HG03108 (cell line): Measurements from ENCODE around the gene KRTAP10-7.
"Not testable (repeated sequence)": the region's sequence is repeated elsewhere in the genome, so short reads cannot be mapped to it uniquely, and the experiment has no call there.

Source experiments
- ATAC-seq: cut with Tn5 transposase; IDR thresholded peaks from one replicate; pipeline ENCODE4 v1.9.1; 2021; ENCODE audit warnings: moderate library complexity; ENCODE audit not compliant: unreplicated experiment

The KRTAP10-7 gene

DNA sequence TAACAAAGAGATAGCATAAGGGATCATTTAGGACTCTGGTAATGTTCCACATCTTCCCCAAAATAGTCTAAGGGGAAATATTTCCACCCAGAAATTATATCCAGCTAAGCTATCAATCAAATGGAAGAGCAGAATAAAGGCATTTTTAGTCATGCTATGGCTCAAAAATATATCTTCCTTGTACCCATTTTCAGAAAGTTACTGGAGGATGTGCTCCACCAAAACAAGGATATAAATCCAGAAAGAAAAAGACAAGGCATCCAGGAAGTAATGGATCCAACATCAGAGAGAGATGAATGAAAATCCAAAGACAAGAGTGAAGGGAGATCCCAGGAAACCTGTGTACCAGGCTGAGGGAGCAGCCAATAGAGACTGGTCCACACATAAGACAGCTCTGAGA, 8.8 kb downstream of the KRTAP10-7 start:
- no peak for ATAC-seq

DNA sequence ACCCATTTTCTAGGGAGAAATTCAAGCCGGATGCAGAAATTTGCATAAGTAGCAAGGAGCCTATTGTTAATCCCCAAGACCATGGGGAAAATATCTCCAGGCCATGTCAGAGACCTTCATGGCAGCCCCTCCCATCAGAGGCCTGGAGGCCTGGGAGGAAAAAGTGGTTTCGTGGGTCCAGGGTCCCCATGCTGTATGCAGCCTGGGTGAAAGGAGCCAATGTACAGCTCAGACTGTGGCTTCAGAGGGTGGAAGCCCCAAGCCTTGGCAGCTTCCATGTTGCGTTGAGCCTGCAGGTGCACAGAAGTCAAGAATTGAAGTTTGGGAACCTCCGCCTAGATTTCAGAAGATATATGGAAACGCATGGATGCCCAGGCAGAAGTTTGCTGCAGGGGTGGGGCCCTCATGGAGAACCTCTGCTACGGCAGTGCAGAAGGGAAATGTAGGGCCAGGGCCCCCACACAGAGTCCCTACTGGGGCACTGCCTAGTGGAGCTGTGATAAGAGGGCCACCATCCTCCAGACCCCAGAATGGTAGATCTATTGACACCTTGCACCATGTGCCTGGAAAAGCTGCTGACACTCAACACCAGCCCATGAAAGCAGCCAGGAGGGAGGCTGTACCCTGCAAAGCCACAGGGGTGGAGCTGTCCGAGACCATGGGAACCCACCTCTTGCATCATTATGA, 9.9 kb downstream of the KRTAP10-7 start:
- ATAC-seq = not testable (repeated sequence)

DNA sequence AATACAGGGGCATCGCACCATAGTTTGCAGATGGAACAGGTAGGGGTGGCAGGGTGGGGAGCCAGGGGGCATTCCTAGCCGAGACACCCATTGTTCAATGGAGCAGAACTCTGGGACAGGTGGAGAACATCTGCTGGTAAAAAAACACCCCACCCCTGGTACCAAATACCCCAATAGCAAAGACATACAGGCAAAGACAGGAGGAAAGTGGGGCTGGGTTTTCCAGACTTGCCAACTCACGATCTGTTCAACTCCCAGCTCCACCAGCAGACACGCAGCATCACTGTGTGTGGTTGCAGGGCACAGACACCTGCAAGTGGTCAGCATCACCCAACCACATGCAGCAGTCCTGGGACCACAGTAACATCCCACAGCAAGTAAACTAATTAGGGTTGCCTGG, 11.2 kb downstream of the KRTAP10-7 start:
- ATAC-seq = no peak

DNA sequence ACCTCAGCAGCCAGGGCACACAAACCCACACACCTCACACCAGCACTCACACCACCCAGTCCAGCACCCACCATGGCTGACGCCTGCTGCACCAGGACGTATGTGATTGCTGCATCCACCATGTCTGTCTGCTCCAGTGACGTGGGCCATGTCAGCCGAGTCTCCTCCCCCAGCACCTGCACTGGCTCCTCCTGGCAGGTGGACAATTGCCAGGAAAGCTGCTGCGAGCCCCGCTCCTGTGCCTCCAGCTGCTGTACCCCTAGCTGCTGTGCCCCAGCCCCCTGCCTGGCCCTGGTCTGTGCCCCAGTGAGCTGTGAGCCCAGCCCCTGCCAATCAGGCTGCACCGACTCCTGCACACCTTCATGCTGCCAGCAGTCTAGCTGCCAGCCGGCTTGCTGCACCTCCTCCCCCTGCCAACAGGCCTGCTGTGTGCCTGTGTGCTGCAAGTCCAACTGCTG, 11.7 kb downstream of the KRTAP10-7 start, which contains the start of gene KRTAP10-8:
KRTAP10-8 (plus strand) TSS at position 51 of the 458 bp plus-strand sequence; CDS start at position 73, 22 bp downstream.
- no peak for ATAC-seq

DNA sequence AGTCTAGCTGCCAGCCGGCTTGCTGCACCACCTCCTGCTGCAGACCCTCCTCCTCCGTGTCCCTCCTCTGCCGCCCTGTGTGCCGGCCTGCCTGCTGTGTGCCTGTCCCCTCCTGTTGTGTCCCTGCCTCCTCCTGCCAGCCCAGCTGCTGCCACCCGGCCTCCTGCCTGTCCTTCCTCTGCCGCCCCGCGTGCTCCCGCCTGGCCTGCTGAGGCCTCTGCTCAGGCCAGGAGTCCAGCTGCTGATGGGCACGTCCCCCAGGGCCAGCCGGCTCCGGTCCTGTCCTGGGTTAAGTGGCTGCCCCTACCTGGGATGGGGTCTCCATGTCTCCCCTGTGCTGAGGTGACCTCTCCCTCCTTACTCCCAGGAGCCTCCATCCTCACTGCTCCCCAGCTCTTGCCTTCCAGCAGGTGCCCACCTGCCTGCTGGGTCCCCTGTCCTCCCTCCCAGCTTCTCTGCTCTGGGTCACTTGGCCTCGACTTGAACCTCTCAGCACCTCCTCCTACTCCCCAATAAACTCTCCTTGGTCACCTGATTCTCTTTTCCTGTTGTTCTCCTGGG, 12.4 kb downstream of the KRTAP10-7 start:
- ATAC-seq = no peak

DNA sequence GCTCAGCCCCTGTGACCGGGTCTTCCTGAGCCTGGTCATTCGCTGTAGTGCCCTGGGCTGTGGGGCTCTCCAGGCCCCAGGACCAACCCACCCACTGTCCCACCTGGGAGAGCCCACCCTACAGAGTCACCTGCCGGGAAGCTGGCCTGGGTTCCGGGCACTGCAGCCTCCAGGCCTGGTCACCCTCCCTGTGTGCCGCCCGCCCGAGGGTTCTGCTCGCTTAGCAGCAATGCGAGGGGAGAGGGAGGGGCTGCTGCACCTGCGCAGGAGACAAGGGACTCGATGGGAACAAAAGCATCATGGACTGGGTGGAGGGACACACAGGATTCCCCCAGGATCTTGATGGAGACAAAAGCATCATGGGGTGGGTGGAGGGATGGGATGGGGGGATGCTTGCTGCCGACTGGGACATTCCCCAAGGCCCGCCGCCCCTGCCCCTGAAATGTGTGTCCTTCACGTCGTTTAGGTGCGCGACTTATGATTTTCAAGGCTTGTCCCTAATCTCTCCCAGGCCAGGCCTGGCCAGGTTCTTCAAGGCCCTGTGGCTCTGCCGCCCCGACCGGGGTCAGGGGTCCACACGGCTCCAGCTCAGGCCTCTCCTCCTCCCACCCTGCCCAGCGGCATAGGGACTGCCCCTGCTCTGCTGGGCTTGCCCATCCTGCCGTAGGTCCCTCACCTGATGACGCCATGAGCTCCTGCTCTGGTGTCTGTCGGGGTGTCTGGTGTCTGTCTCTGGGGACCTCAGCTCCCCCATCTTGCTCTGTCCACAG, 13.2 kb downstream of the KRTAP10-7 start:
- ATAC-seq = no peak

DNA sequence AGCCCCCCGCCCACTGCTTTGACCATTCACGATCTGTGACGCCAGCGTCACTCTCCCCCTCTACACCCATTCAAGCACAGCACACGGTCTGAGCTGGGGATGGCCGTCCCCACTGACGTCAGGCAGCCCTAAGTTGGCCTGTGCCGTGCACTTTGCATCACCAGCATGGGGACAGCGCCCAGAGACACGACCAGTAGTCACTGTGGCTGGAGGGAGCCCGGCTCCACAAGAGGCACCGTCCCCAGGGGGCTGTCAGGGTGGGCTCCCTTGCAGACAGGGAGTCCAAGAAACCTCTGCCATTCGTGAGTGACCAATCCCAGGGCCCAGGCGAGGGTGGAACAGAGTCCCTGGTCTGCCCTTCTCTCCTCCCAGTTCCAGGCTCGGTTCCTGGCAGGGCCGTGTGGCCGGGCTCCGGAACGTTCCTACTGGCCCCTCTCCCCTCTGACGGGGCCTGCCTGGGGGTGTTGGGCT, 13.8 kb downstream of the KRTAP10-7 start:
- ATAC-seq = no peak

DNA sequence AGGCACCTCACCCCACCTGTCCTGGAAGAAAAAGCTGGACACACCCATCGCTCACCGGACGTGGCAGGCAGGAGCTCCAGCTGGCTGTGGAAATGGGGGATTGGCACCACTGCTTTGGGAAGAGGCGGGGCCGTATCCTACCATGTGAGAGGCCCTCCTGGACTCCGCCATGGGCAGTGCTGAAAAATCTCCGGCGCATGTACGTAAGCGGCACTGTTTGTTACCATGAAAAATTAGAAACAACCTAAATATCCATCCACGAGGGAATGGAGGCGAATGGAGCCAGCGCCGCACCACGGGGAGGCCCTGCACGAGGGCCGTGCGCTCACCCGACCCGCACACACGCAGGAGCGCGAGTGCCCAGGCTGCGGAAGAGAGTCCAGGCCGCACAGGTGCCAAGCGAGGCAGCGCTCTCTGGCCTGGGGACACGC, 14.6 kb downstream of the KRTAP10-7 start:
- no peak for ATAC-seq

DNA sequence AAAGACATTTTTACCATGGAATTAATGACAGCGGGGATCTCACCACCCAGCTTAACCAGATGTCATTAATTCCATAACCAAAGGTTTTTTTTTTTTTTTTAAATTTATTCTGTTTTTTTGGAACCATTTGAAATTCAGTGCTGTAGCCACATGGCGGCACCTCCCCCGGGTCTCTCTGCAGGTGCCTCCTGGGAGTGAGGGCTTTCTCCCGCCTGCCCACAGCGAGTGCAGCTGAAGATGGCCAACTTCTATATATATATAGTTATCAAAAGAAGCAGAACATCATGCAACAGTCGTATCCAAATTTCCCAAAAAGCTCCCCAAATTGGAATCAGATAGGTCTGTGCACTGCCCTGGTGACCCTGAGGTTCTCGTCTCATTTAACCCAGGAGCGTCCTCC, 15.1 kb downstream of the KRTAP10-7 start:
- ATAC-seq = no peak

DNA sequence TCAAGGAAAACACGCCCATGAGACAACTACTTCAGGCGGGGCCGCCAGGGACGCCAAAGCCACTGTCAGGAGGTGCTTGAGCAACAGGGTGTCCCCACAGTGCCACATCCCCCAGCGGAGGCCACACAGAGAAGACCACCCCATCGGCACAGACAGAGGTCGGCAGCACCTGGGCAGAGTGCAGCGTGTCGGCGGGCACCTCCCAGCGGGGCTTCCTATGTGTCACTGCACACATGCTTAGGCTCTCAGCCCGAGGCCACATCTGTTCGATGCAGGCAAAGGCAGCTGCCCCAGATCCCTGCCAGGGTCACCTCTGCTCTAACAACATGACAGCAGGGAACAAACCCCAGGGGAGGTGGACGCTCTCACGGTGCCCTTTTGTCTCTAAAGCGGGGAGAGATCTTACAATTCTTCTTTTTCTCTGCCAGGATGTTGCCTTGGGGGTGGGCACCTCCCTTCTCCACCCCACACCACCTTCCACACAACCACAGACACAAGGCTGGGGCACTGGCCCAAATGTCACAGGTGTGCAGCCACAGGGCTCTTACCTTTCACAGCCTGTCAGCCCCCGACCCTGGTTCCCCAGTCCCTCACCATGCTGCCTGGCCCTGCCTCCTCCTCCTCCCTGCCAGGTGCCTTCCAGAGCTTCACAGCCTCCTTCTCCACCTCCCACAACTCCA, 15.7 kb downstream of the KRTAP10-7 start:
- ATAC-seq = no peak

DNA sequence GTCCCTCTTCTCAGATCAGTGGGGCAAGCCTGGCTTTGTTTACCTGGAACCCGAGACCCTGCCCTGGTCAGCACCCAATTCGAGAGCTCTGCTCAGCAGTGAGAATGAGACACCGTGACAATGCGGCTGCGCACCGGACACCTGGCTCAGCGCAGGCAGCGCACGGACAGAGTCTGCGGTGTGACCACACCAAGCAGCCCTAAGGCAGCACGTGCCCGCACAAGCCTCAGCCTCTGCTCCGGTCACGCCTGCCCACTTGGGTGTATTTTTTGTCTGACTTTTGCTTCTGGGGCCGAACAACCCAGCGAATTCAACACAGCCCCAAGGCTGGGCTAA, 16.2 kb downstream of the KRTAP10-7 start:
- no peak for ATAC-seq

DNA sequence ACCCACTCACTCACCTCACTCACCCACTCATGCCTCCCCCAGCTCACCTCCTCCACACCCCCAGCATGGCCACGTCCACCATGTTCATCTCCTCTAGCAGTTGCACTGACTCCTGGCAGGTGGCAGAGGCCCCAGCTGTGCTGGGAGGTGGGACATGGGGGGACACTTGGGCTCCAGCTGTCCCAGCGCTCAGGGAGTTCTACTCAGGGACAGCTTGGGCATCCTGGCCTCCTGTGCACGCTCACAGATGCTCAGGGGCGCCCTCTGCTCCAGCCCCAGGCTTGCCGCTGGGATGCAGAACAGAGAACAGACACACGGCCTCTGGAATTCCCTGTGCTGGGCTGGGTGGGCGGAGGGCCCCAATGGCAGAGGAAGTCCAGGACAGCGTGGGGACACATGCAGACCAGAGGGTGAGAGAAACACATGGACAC, 16.7 kb downstream of the KRTAP10-7 start:
- ATAC-seq = no peak

DNA sequence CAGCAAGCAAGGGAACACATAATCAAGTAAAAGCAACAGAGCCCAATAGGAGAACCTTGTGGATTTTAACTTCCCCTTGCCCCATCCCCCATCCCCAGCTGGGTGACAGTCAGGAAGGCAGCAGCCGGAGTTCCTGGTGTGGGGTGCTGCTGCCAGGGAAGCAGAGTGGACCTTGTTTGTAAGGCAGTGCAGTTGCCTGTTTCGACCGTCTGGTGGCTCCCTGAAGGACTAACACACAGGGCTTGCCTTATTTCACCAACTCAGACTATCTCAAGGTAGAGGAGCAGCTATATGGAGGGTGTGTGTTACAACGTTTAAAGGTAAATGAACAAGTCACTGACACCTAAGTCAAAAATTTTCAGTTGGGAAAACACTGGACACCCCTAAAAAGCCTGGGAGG, 18.1 kb downstream of the KRTAP10-7 start:
- no peak for ATAC-seq

DNA sequence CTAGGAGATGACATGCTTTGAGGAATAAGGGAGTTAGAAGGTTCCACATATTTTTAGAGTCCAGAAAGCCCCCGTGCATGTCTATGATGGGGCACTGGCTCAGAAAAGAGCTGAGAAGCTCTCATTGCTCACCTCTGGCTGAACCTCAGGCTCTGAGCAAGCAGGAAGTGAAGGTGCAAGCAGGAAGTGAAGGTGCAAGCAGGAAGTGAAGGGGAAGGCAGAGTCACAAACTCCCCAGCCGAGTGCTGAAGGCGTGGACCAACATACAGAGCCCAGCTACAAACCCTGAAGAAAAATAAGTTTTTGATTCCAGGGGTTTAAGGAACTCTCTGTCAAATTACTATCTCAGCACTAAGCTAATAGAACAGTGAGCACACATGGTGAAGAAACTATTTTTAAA, 18.5 kb downstream of the KRTAP10-7 start:
- ATAC-seq = no peak

DNA sequence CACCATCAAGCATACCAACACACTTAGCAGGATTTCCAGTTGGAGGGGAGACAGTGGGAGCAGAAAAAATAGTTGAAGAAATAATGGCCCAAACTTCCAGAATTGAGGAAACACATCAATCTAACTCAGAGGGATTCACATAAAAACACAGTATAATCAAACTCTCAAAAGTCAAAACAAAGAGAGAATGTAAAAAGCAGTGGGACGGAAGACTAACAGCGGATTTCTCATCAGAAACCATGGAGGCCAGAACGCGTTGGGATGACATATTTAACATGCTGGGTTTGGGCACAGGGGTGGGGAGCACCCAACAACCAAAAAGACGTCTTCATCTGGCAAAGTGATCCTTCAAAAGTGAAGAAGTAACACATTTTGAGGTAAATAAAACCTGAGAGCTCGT, 19.5 kb downstream of the KRTAP10-7 start:
- no peak for ATAC-seq

DNA sequence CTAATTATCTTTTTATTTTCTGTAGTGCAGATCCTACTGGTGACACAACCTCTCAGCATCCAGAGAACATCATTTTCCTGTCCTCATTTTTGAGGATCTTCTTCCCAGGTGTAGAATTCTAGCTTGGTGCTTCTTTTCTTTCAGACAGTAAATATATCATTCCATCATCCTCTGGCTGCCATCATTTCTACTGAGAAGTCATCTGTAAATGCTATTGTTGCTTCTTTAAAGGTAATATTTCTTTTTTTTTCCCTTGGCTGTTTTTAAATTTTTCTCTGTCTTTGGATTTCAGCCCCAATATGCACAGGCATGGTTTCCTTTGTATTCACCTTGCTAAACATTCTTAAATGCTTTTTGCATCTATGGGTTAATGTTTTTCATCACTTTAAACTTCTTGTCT, 23.2 kb downstream of the KRTAP10-7 start:
- no peak for ATAC-seq

DNA sequence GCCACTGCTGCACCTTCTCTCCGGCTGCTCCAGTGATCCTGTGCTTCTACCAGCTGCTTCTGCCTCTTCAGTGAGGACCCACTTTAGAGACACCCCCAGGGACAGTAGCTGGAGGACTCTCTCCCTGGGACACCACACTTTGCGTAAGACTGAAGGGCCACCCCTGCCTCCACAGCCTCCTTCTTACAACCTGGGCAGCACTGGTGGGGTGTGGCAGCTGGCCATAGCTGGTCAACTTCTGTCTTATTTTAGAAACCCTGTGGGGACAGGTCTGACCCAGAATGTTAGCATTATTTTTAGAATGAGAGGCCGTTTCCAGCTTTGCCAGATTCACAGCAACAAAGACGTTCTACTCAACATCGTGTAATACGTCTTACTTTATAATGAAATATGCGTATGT, 25.4 kb downstream of the KRTAP10-7 start:
- ATAC-seq = no peak

DNA sequence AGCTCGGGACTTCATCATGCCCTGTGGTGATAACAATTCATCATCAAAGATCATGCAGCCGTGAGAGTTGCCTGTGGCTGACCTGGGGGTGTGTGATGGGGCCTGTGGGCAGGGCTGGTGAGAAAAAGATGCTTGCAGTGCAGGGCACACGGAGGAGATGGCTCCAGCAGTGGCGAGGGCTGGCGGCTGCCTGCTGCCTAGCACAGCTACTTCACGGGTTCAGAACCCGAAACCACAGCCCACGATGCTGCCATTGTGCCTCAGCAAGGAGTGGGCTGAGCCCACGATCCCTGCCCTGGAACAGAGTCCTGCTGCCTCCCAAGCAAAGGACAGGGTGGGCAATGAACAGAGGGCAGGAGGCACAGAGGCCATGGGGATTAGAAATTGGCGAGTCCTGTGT, 25.9 kb downstream of the KRTAP10-7 start:
- no peak for ATAC-seq

DNA sequence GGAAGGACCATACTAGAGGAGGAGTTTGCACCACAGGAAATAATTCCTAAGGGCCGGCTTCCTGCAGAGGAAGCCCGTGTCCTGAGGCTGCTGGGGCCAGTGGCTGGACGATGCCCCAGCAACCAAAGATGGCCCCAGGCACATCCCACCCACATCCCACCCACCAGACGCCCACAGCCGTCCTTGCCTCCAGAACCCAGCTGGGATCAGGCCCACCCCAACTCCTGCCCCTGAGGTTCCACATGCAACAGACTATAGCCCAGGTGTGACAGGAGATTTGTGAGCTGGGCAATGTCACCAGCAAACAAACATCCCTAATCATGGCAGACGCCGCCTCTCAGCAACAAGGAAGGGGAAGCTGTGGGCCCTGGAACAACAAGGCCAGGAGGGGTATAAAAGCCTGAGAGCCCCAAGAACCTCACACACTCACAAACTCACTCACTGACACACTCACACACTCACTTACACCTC, 26.3 kb downstream of the KRTAP10-7 start, which contains the start of gene KRTAP10-9:
KRTAP10-9 (plus strand) TSS at position 421 of the 471 bp plus-strand sequence. CDS start 79 bp downstream, outside the sequence.
- no peak for ATAC-seq

DNA sequence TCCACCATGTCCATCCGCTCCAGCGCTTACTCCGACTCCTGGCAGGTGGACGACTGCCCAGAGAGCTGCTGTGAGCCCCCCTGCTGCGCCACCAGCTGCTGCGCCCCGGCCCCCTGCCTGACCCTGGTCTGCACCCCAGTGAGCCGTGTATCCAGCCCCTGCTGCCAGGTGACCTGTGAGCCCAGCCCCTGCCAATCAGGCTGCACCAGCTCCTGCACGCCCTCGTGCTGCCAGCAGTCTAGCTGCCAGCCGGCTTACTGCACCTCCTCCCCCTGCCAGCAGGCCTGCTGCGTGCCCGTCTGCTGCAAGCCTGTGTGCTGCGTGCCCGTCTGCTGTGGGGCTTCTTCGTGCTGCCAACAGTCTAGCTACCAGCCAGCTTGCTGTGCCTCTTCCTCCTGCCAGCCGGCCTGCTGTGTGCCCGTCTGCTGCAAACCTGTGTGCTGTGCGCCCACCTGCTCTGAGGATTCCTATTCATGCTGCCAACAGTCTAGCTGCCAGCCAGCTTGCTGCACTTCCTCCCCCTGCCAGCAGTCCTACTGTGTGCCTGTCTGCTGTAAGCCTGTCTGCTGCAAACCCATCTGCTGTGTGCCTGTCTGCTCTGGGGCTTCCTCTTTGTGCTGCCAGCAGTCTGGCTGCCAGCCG, 26.9 kb downstream of the KRTAP10-7 start:
- not testable (repeated sequence) for ATAC-seq
